Cardiac muscle cell (in vitro differentiated cells and primary cell): ENCODE results near the gene PKD1. TPM values are rescaled to one million over a fixed set of nuclear protein-coding genes. Genes with fewer than 3 reads are reported as not detected.
"Not testable (repeated sequence)": the region's sequence is repeated elsewhere in the genome, so short reads cannot be mapped to it uniquely, and the experiment has no call there.

Experiments used
- DNase-seq, 2 donors: peaks; one replicate each; pipeline versions ENCODE4 v3.0.0 to v3.0.0-alpha.2; 2010 to 2017; ENCODE audit warnings: low read depth in 1 of 2, low spot score in 1 of 2
- H3K27ac ChIP-seq: fragments of 200-600 bp; sonication (generic); 2 replicates; pipeline ENCODE4 v1.5.1; 2016
- H3K27me3 ChIP-seq: fragments of 200-600 bp; sonication (generic); 2 replicates; pipeline ENCODE4 v1.6.0; 2016; ENCODE audit warnings: control low read depth
- H3K36me3 ChIP-seq: fragments of 200-600 bp; sonication (generic); 2 replicates; pipeline ENCODE4 v1.5.1; 2016; ENCODE audit warnings: control low read depth
- H3K4me1 ChIP-seq: fragments of 200-600 bp; sonication (generic); 2 replicates; pipeline ENCODE4 v1.8.1; 2017; ENCODE audit warnings: low read depth, mild to moderate bottlenecking, mixed run types
- H3K4me3 ChIP-seq: fragments of 200-600 bp; sonication (generic); 2 replicates; pipeline ENCODE4 v1.5.1; 2016; ENCODE audit warnings: mild to moderate bottlenecking
- H3K9me3 ChIP-seq: fragments of 200-600 bp; sonication (generic); 2 replicates; pipeline ENCODE4 v1.5.1; 2017; ENCODE audit warnings: low read depth, mild to moderate bottlenecking, control low read depth
- polyA plus RNA-seq: library from polyadenylated mRNA; unstranded; fragments of >200 nt; fragmentation: Nextera tagmentation; extraction: Ambion mirVana; gene quantifications from 2 replicates; pipeline ENCODE4 v1.2.1, GENCODE V29; 2016
- total RNA-seq: library from RNA; depleted of rRNA; stranded (reverse); fragments of >200 nt; gene quantifications from 2 replicates; pipeline ENCODE4 v1.2.3, GENCODE V29; 2016
- TF ChIP-seq, protein P1 (sequence below): IDR thresholded peaks from 2 replicates; pipeline ENCODE4 v1.5.1; 2012; ENCODE audit warnings: low read depth, mild to moderate bottlenecking, low read length

The PKD1 gene
- total and polyA plus RNA-seq, 2 experiments from 2014 or later: 49.9 to 206 TPM

DNA sequence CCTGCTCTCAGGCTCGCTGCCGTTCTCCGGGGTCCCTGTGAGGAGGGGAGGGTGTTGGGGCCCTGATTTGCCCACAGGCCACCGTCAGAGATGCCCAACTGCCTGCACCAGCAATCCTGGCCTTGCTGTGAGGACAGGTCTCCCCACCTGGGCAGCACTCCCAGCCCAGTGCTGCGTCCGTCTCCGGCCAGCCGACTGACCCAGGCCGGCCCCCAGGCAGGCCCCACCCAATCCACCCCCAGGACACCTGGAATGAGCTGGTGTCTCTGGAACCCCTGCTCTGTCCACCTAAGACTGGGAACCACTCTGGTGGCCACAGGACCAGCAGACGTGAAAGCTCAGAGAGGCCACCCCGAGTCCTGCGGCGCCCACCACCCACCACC is 20.1 kb downstream of the PKD1 start:
- Histone ChIP-seq H3K9me3 (no peaks in the 10 kb centered on the region), H3K27ac (no peak overlapping the region), H3K4me3 (no peak overlapping the region), H3K36me3 (peaks cover 5% of the 10 kb centered on the region), H3K4me1 (no peaks in the 10 kb centered on the region), H3K27me3 (no peaks in the 10 kb centered on the region)
- no peak for DNase-seq
- TF ChIP-seq, protein P1, sequence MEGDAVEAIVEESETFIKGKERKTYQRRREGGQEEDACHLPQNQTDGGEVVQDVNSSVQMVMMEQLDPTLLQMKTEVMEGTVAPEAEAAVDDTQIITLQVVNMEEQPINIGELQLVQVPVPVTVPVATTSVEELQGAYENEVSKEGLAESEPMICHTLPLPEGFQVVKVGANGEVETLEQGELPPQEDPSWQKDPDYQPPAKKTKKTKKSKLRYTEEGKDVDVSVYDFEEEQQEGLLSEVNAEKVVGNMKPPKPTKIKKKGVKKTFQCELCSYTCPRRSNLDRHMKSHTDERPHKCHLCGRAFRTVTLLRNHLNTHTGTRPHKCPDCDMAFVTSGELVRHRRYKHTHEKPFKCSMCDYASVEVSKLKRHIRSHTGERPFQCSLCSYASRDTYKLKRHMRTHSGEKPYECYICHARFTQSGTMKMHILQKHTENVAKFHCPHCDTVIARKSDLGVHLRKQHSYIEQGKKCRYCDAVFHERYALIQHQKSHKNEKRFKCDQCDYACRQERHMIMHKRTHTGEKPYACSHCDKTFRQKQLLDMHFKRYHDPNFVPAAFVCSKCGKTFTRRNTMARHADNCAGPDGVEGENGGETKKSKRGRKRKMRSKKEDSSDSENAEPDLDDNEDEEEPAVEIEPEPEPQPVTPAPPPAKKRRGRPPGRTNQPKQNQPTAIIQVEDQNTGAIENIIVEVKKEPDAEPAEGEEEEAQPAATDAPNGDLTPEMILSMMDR: no peak

DNA sequence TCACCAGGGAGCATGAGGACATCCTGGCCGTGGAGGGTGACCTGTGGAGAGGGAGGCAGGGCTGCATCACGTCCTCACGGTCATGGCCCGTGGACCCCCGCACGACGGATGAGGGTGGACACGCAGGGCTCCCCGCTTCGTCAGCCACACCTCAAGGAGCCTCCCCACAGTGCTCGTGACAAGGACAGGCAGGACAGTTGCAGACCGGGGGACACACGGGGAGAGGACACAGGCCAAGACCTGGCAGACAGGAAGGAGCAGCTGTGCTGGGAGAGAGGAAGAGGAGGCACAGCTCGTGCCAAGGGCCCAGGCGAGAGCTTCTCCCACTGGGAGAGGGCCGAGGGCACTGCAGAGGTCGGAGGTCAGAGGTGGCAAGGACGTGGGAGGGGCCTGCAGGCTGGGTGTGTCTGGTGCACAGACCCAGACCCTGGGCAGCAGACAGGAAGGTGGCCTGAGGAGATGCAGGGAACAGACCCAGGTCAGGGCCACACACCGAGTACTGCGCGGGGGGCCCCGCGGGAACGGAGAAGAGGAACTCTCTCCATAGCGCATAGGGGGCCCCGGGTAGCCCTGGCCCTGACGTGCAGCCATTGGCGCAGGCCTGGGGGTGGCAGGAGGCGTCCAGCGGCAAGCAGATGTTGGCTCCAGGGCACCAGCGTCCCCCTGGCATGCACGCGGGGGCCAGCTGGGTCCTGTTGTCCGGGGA is 20.7 kb downstream of the PKD1 start:
- H3K9me3 ChIP-seq, H3K4me1 ChIP-seq, H3K36me3 ChIP-seq, H3K27ac ChIP-seq, DNase-seq, H3K27me3 ChIP-seq, H3K4me3 ChIP-seq: not testable (repeated sequence)

DNA sequence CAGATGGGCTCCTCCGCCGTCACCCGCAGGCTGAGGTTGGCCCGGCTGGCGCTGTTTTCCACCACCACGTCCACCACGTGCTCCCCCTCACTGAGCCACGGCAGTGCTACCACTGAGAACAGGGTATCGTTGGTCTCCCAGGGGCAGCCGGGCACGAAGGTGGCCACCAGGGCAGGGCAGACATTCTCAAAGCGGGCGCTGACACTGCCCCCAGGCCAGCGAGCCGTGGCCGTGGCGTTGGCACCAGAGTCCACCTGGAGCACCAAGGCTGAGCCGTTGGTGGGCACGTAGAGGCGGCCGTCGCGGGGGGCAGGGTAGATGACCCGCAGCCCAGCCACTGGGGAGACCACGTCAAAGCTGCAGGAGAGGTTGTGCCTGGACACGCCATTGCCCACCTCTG is 21.5 kb downstream of the PKD1 start:
- not testable (repeated sequence) for H3K4me3 ChIP-seq, H3K9me3 ChIP-seq, H3K27me3 ChIP-seq

DNA sequence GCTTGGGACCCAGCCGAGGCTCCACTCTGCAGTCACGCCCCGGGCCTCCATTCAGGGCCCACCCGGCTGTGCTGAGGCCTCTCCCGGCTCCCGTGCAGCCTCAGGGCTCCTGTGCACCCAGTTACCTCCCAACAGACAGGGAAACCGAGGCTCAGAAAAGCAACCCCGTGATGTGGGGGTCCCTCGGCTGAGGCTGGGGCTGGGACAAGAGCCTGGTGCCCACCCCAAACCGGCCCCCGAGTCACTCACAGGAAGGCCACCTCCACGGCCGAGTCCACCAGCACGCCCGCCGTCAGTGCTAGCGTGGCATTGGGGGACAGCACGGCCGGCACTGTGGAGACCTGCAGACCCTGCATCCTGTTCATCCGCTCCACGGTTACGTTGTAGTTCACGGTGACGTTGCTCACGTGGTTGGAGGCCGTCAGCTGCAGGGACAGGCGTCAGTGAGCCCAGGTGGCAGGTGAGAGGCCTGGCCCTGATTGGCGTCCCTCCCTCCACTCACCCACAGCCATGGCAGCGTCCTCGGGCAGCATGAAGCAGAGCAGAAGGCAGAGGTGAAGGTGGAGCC is 23.1 kb downstream of the PKD1 start:
- not testable (repeated sequence) for H3K4me3 ChIP-seq, H3K27me3 ChIP-seq, DNase-seq, H3K4me1 ChIP-seq, H3K9me3 ChIP-seq, H3K27ac ChIP-seq, H3K36me3 ChIP-seq

More for the DNA sequence above, 21.5 kb downstream of the PKD1 start:
- not testable (repeated sequence) for DNase-seq, H3K27ac ChIP-seq, H3K36me3 ChIP-seq, H3K4me1 ChIP-seq

DNA sequence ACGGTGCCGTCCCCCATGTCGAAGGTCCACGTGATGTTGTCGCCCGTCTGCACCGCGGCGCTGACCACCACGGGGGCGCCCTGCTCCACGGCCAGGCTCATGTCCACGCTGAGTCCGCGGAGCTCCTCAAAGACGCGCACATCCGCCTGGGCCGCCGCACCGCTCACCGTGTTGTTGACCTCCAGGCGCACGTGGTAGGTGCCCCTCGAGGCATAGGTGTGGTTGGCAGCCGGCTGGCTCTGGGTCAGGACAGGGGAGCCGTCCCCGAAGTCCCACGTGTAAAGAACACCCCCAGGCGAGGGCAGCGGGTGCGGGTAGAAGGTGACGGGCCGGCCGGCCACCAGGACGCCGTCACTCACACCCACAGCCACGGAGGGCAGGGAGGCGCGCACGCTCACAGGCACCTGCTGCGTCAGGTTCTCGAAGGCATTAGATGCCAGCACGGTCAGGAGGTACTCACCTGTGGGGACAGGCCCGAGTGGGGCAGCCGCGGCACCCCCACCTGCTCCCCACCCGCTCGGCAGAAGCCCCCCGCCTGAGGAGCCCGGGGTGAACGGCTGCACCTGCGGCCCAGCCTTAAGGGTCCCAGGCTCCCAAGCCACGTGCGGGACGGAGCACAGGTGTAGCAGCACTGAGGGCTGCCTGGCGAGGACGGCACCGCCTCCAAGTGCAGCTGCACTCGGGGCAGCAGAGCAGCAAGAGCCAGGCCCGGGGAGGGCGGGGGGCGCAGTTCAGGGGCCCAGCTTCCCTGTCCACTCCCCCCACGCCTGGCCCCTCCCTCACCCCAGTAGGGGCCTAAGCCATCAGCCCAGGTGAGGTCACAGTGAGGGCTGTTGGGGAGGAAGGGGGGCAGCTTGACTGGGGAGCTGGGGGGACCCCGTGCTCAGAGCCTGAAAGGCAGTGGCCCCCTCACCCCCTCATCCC is 24.0 kb downstream of the PKD1 start:
- DNase-seq, H3K36me3 ChIP-seq, H3K27me3 ChIP-seq, H3K4me3 ChIP-seq, H3K27ac ChIP-seq, H3K9me3 ChIP-seq, H3K4me1 ChIP-seq: not testable (repeated sequence)

DNA sequence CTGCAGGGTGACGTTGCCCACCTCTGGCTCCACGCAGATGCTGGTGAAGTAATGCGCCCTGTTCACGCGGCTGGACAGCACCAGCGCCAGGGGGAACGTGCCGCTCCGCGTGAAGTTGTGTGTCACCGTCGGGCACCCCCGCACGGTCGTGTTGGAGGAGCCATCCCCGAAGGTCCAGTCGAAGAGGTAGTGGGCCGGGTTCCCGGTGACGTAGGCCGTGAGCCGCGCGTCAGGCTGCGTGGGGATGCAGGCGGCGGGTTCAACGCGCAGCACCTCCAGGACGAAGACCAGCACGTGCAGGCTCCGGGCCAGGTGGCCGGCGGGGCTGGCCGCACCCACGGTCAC is 24.7 kb downstream of the PKD1 start:
- DNase-seq, H3K36me3 ChIP-seq, H3K27me3 ChIP-seq, H3K4me1 ChIP-seq, H3K9me3 ChIP-seq, H3K27ac ChIP-seq, H3K4me3 ChIP-seq: not testable (repeated sequence)

DNA sequence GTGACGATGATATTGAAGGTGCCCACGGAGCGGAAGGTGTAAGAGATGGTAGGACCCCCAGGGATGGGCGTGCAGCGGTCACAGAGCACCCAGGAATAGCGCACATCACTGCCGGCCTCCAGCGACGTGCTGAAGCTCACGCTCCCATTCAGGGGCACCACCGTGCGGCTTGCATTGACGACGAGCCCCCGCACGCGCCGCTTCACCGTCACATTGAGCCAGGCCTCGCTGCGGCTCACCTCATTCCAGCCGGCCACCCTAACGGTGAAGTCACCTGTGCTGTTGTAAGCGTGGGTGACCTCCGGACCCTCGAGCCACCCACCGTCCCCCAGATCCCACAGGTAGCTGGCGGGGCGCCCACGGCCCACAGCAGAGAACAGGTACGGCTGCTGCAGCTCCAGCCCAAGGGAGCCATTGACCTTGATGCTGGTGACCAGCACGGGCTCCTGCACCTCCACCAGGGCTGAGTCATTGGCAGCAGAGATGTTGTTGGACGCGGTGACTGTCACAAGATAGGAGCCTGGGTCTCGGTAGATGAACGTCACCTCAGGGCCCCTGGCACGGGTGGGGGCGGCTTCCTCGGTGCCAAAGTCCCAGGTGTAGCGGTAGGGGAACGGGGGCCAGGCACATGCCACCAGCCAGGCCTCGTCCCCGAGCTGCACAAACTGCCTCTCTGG is 25.2 kb downstream of the PKD1 start:
- not testable (repeated sequence) for H3K27ac ChIP-seq, H3K4me3 ChIP-seq, H3K36me3 ChIP-seq, H3K4me1 ChIP-seq, DNase-seq, H3K9me3 ChIP-seq, H3K27me3 ChIP-seq

DNA sequence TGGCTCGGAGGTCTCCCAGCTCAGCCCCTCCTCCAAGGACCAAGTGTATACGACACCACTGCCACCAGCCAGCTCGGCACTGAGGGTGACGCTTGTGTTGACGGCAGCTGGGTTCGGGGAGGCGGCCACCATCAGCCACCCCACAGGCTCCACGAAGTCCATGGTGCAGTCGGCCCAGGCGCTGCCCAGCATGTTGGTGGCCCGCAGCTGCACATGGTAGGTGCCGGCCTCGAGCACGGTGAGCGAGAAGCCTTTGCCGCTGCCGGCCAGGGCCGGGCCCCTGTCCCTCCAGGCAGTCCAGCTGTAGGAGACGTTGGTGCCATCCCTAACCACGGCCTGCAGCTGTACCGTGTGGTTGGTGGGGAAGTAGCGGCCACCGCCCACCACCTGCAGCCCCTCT is 25.8 kb downstream of the PKD1 start:
- not testable (repeated sequence) for H3K27ac ChIP-seq, H3K4me3 ChIP-seq, H3K9me3 ChIP-seq, H3K4me1 ChIP-seq, H3K36me3 ChIP-seq, DNase-seq, H3K27me3 ChIP-seq

DNA sequence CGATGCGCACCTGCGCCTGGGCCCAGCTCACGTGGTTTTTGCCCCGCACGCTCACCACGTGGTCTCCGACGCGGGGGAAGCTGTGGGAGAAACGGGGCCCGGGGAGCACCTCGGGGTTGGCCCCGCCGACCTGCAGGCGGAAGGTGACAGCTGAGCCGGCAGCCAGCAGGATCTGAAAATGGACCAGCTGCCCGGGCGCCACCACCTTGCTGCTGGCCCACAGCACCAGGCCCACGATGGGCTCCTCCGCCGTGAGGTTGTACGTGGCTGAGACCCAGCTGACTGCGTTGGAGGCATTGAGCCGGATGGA is 26.5 kb downstream of the PKD1 start:
- not testable (repeated sequence) for H3K9me3 ChIP-seq, H3K4me1 ChIP-seq, H3K4me3 ChIP-seq, DNase-seq, H3K27ac ChIP-seq, H3K27me3 ChIP-seq, H3K36me3 ChIP-seq

DNA sequence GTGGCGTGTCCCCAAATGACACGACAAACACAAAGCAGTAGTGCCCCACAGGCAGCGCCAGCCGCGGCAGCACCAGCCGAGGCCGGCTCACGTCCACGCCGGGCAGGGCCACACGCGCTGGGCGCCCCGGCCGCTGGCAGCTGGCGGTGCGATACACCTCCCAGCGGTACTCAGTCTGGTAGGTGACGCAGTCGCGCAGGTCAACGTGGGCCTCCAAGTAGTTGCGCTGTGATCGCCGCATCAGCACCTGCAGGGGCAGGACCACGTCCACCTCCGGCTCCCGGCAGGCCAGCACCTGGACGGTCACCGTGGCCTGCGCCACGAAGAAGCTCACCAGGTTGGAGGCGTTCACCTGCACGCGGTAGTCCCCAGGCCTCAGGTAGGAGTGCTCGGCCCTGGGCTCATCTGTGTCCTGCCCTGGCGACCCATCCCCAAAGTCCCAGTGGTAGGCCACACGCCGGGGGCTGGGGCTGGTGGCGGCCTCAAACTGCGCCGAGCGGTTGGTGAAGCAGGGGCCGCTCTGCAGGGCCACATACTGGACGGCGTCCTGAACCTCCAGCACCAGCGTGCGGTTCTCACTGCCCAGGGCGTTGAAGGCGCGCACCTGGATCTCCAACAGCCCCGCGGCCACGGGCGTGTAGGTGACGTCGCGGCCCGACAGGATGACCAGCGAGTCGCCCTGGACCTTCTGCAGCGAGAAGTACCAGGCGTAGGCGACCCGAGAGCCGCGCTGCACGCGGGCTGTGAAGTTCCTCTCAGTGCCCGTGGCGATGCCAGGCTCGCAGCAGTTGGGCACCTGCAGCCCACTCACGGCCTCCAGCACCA is 27.0 kb downstream of the PKD1 start:
- not testable (repeated sequence) for H3K4me3 ChIP-seq, H3K27ac ChIP-seq, H3K27me3 ChIP-seq, DNase-seq, H3K9me3 ChIP-seq, H3K4me1 ChIP-seq, H3K36me3 ChIP-seq

DNA sequence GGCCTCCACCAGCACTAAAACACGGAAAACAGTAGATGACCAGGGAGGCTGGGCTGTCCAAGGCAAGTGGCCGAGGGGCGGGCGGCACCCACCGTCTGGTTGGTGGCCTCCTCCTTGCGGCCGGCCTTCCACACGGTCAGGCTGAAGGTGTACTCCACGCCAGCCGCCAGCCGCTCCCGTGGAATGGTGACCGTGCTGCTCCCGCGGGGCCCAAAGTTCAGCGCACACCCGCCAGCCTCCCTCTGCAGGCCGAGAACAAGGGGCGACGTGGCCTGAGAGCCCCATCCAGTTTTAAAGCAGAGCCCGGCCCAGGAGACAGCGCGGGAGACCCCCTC is 27.9 kb downstream of the PKD1 start:
- not testable (repeated sequence) for H3K27me3 ChIP-seq, DNase-seq, H3K4me1 ChIP-seq, H3K36me3 ChIP-seq, H3K27ac ChIP-seq, H3K4me3 ChIP-seq, H3K9me3 ChIP-seq

DNA sequence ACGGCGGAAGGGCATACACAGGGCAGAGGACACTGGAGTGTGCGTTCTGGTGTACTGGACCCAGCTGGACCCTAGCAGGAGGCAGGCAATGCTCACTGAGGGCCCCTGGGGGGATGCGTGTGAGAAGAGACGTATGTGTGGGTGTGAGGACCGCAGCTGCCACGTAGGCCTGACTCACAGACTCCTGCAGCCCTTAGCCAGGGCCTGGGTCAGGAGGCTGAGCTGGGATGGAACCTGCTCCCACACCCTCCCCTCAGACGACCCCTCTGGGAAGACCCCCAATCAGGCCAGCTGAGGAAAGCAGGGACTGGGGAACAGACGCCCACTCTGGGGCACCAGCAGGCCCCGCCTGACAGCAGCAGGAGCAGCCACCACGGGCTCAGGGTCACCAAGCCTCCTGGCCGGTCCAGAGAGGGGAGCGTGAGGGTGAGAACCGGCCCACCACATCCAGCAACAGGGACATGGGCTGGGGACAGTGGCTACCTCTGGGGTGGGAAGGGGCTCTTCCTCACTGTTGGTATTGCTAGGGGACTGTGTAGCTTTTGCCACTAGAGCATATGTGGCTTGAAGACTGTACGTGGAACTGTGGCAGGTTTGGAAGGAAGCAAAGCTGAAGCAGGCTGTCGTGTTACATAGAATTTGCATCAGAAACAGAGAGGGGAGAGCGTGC is 28.4 kb downstream of the PKD1 start:
- not testable (repeated sequence) for H3K27ac ChIP-seq

More for the DNA sequence above, 28.4 kb downstream of the PKD1 start:
- not testable (repeated sequence) for H3K4me1 ChIP-seq, H3K9me3 ChIP-seq, H3K27me3 ChIP-seq, H3K36me3 ChIP-seq, H3K4me3 ChIP-seq
- DNase-seq: peak in 1 of 2 donors; percentile 77
